ENCODE results near the gene DDC.

The DDC gene

GRCh38 chr7:50605059-50605458, 39.9 kb upstream of the DDC start:
- no peak for TF ChIP-seq CTCF (conservative IDR thresholded peaks at IDR 0.05; ENCODE audit: low read depth, low read length)

GRCh38 chr7:50603287-50603686, 38.1 kb upstream of the DDC start:
- no peak overlapping the region for H3K4me3 ChIP-seq (ENCODE audit: low read depth, low read length)
- no peak for DNase-seq (ENCODE audit: low read depth)
- no peak for TF ChIP-seq CTCF (conservative IDR thresholded peaks at IDR 0.05; ENCODE audit: low read depth, low read length)

More at GRCh38 chr7:50605059-50605458, 39.9 kb upstream of the DDC start:
- no peak for DNase-seq (ENCODE audit: low read depth)
- H3K4me3 ChIP-seq (ENCODE audit: low read depth, low read length) = no peak overlapping the region

GRCh38 chr7:50599385-50599784, 34.2 kb upstream of the DDC start:
- no peak for DNase-seq (ENCODE audit: low read depth)
- H3K4me3 ChIP-seq (ENCODE audit: low read depth, low read length) = no peak overlapping the region
- TF ChIP-seq CTCF (conservative IDR thresholded peaks at IDR 0.05; ENCODE audit: low read depth, low read length) = no peak

- no peak overlapping the region for H3K4me3 ChIP-seq (ENCODE audit: low read depth, low read length)
- no peak for DNase-seq (ENCODE audit: low read depth)
- no peak for TF ChIP-seq CTCF (conservative IDR thresholded peaks at IDR 0.05; ENCODE audit: low read depth, low read length)
Observed at GRCh38 chr7:50598460-50599343, 33.5 kb upstream of the DDC start.

GRCh38 chr7:50596484-50596883, 31.3 kb upstream of the DDC start:
- no peak for DNase-seq (ENCODE audit: low read depth)
- no peak for TF ChIP-seq CTCF (conservative IDR thresholded peaks at IDR 0.05; ENCODE audit: low read depth, low read length)
- H3K4me3 ChIP-seq (ENCODE audit: low read depth, low read length) = no peak overlapping the region

- TF ChIP-seq CTCF (conservative IDR thresholded peaks at IDR 0.05; ENCODE audit: low read depth, low read length) = peak; percentile 73
- DNase-seq (ENCODE audit: low read depth) = peak; percentile 74
- no peak overlapping the region for H3K4me3 ChIP-seq (ENCODE audit: low read depth, low read length)
Observed at GRCh38 chr7:50595491-50596102, 30.4 kb upstream of the DDC start.

Measured in choroid plexus epithelial cell (primary cell).